OCI-M1 (cell line): ENCODE results near the gene SMARCA2.

ENCODE experiments used
- DNase-seq: peaks from one replicate; lab custom pipeline; 2025; lab: John Stamatoyannopoulos, UW

Gene SMARCA2

DNA sequence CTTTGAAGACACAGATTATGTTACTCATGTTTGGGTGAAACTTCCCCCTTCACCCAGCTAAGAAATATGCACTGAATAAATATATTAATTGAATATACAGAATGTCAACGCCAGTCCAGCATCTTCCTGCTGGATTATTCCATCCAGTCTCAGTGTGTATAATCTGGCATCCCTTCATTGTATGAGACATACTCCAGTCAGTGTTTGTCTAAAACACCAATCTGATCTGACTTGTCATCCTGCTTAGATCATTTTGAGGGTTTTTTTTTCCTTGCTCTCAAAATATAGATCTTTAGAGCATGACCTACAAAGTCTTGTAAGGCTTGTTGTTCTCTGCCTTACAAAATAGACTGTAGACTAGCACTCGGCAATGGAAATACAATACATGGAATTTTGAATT, 195.1 kb downstream of the SMARCA2 start:
- DNase-seq = no peak

DNA sequence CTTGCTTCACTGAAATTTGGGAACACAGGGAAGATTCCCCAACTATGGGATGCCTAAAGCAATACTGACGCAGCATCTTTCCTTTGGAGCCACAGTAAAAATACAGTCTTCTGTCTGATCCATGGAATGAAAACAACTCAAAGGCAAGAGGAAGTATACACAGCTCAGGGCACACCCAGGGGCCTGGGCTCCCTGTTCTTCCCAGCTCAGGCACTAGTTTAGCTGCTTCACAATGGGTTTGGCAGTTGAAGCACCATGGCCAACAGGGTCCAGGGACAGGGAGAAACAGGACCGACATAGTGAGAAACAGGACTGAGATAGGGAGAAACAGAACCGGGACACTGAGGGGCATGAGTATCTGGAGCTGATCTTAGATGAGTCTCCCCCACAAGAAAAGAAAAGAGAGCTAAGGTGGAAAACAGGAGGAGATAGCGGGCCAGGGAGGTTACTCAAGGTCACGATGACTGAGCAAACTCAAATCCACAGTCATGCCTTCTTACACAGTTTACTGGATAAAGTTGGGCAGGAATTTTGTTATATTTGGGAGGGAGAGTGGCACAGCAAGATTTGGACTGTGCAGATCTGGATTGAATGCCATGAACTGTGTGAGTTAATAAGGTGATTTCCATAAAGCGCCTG, 198.8 kb downstream of the SMARCA2 start:
- DNase-seq = no peak

- no peak for DNase-seq
Observed at GRCh38 chr9:2214707-2215106, 199.6 kb downstream of the SMARCA2 start.

DNA sequence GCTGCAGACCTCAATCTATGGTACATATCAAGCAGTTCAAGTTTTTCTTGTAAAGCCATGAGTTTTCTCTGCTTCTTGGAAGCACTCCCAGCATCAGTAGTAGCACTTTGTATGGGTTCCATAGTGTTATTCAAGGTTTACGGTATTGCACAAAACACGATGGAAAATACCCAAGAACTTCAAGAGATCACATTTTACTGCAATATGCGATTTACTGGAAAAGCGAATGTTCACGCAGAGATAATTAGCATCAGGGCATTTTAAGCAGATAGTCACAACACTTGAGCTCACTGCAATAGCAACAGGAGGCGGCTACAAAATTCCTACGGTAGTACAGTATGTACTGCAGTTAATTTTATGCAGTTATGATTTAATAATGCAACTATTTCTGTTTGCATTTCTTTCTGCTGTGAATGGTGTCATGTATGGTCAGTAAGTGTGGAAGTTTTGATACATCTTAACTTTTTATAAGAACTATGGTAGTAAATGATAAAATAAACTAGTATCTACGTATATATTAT, 200.8 kb downstream of the SMARCA2 start:
- DNase-seq = no peak

DNA sequence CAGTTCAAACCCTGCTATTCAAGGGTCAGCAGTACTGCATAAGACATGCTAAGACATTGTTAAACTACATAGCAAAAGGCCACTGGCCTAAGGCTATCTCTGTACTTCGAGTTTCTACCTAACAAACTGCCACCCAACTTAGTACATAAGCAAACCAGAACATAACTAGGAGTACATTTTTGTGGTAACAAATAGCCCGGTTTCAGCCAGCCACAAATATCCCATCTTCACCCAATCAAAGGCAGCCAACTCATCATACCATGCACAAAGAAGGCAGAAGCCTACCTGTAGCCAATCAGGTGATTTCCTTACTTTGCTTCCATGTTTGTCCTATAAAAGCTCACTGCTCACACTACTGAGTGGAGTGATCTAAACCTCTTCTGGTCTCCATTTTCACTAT, 201.4 kb downstream of the SMARCA2 start:
- no peak for DNase-seq

DNA sequence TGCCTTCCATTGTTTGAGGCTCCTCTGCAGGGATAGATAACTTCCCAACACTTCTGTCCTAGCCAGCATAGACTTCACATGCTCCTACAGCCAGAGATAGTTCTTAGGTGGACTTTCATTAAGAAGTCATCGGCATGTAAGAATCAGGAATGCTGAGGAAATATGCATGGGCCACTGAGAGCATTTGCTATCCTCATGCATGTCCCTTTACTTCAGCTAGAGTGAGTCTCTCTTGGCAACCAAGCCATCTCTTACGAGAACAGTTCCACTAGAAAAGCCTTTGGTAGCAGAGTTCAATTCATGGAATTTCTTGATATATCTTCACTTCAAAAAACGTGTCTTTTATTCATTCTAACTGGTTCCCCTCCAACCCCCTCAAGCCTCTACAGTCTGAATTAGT, 202.4 kb downstream of the SMARCA2 start:
- DNase-seq = no peak

- DNase-seq = no peak
Observed at GRCh38 chr9:2220036-2220435, 204.9 kb downstream of the SMARCA2 start.

- DNase-seq = no peak
Observed at GRCh38 chr9:2227144-2227867, 212.2 kb downstream of the SMARCA2 start.

DNA sequence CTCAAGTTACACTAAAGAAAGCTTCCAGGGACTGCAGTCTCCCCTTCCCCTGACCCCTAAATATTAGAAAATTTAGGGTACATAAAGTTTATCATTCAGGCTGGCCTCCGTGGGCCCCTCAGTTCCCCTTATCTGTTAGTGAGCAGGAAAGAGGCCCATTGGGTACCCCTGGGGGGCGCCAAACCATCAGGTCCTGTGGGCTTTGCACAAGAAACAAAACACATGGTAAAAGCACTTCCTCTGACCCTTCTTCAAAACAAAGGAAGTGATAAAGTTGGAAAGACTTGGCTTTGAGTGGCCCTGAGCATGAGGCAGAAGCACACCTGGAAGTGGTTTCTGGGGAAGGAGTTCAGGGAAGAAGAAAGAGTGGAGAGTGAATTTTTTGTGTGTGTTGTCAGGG, 213.0 kb downstream of the SMARCA2 start:
- peak; percentile 56 for DNase-seq

DNA sequence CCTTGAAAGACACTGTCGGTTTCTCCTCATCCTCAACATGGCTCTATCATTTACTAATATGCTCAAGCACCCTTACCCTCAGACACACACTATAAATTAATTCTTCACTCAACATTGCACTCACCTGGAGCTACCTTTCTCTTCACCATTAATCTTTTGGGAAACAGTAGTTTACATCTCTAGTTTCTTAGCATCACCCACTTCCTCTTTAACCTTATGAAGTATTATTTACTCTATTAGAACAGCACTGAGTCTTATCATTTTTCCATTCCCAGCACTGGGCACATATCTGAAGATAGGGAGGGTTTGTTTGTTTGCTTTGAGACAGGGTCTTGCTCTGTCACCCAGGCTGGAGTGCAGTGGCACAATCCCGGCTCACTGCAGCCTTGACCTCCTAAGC, 213.5 kb downstream of the SMARCA2 start:
- DNase-seq = no peak

DNA sequence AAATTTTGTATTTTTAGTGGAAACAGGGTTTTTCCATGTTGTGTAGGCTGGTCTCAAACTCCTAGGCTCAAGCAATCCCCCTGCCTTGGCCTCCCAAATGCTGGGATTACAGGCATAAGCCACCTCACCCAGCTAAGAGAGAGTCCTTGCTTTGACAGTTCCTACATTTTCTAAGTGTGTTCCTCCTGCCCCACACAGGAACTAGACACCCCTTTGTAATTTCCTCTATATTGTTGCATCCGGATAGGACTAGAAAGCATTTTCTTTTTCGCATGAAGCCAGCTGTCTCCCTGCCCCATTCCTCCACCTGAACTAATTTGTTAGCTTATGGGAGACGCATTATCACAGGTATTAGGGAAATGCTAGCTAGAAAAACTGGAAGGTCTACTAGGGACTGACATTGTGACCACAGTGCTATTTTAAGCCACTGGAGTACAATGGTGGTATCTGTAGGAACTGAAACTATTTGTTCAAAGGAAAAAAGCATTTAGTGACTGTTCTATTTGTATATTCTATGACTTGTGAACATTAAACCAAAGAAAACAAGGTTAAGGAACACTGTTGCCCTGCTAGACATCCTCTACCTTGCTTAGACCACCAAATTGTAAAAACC, 214.1 kb downstream of the SMARCA2 start:
- DNase-seq = no peak

DNA sequence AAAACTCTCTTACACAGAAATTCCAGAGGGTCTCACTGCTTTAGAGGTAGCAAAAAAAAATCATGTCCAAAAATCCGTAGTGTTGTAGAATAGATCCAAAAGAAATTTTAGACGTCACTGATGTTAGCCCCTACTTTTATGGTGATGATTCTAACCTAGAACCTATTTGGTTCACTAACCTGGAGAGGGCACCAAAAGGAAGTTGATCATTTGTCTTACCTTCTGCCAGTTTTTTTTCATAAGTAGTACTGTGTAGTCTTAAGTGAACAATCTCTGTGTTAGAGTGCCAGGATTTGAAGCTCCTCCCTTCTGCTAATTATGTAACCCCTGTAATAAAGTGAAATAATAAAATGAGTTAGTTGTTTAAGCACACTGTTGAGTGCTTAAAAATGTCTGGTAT, 215.2 kb downstream of the SMARCA2 start:
- no peak for DNase-seq

DNA sequence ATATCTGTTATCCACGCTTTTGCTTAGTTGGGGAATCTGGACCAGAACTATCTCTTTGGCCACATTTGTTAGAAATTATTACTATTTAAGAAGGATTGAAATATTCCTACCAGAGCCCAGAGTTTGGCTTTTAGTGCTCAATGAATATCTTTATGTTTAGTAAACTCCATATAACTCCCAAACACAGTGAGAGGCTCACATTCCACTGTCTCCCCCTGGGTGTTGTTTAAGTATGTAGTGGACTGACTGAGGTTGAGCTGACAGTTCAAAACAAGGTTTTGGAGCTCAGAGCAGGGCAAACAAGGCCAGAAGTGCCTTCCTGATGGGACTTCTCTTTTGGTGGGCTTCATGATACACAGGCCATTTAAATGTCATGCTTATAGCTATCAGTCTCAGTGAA, 216.0 kb downstream of the SMARCA2 start:
- DNase-seq = no peak

DNA sequence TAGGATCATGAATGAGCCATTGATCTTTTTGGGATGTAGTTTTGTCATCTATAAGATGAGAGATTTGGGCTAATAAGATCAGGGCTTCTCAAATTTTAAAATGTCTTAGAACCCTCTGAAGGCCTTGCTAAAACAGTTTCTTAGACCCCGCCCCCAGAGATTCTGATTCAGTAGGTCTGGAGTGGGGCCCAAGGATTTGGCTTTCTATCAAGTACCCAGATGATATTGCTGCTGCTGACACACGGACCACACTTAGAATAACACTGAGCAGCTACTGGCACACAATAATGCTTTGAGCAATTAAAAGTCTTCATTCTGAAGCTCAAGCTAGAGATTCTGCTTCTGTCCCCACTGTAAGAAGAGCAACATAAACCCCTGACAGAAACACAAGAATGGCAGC, 216.7 kb downstream of the SMARCA2 start:
- no peak for DNase-seq

- DNase-seq = no peak
Observed at GRCh38 chr9:2233274-2233673, 218.1 kb downstream of the SMARCA2 start.

DNA sequence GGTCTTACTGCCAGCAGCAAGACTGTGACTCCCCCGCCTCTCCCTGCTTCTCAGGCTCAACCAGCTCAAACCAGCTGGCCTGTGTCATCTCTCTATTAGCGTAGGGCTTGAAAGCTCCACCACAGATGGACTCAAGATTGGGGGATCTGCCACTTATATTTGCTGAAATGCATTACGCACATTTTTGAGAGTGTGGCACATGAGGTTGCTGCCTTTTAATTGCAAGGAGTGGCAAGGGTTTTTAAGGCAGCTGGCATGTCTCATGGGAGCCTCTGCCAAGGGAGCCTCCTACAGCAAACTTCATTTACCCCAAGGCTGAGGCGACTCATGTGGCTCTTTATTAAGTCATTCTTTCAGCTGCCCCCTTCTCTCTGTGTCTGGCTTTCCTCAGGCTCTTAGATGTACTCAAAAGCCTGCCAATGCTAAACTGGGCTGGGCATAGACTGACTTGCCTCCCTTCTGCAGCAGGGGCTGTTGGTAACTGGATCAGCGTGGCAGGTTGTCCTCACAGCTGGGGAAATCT, 219.3 kb downstream of the SMARCA2 start:
- DNase-seq = no peak

DNA sequence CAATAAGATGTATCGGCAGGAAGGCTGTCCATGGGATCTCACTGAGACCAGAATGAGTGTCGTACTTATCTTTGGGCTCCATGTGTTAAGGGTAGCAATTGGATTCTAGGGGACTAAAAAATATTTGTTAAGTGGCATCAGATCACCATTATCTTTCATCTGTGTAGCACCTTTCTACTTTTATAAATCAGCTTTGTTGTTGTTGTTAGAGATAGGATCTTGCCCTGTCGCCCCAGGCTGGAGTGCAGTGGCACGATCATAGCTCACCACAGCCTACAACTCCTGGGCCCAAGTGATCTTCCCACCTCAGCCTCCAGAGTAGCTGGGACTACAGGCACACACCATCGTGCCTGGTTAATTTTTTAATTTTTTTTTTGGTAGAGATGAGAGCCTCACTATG, 220.5 kb downstream of the SMARCA2 start:
- no peak for DNase-seq

- no peak for DNase-seq
Observed at GRCh38 chr9:2236850-2237249, 221.7 kb downstream of the SMARCA2 start.

GRCh38 chr9:2241461-2241835, 226.3 kb downstream of the SMARCA2 start:
- no peak for DNase-seq

DNA sequence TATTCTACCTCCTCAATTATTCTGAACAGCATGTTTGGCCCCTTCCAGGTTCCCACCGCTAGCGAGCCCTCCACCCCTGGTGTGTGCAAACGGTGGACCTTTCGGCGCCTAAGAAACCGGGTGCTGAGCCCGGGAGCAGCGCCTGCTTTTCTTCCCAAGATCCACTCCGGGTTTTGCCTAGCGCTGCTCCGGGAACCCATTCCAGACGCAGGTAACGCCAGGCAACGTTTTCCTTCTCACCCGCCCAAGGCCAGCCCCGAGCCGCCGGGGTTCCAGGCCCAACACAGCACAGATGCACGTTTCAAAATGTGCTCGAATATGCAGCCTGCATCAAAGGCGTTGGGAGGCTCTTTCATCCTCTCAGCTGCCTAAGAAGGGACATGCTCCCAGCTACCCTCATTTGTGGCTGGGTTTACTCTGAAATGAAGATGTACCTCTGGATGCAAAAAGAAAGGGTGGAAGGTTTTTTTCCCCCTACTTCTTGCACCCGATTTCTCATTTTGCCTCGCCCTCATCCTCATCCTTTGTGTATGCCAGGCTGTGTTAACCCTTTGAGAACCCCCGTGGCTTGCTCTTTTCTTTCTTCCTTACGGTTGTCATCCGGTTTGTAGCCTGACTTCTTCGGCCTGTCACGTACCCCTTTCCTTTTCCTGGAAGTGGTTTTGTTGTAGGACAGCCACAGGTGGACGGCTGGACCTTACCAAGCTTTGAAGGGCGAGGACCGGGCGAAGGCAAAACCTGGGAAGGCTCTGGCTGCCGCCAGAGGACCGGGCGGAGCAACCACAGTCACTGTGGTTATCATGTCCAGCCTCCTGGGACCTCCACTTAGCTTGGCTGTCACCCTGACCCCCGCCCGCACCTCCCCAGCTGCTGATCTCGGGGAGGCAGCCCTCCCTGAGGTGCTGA, 226.9 kb downstream of the SMARCA2 start:
- DNase-seq = peak; percentile 69

- DNase-seq = no peak
Observed at GRCh38 chr9:2242831-2243330, 227.7 kb downstream of the SMARCA2 start.
